Testis (tissue), 2 donors: ENCODE measurements around the gene CCN2.

Experiments used
- POLR2A ChIP-seq: fragments of 450-650 bp; IDR thresholded peaks from one replicate; pipeline ENCODE4 v1.6.1; 2017; ENCODE audit warnings: antibody characterized with exemption, mild to moderate bottlenecking, moderate library complexity
- TF ChIP-seq, protein P1 (sequence below), 3 experiments: fragments of 450-650 bp in 2 of 3; fragments of 200-600 bp in 1 of 3; sonication (generic) in 1 of 3; IDR thresholded peaks; one replicate each; pipeline ENCODE4 v1.5.1; 2016 to 2019; ENCODE audit warnings: antibody characterized with exemption in 3 of 3, mild to moderate bottlenecking in 2 of 3, moderate library complexity in 1 of 3

DNA sequence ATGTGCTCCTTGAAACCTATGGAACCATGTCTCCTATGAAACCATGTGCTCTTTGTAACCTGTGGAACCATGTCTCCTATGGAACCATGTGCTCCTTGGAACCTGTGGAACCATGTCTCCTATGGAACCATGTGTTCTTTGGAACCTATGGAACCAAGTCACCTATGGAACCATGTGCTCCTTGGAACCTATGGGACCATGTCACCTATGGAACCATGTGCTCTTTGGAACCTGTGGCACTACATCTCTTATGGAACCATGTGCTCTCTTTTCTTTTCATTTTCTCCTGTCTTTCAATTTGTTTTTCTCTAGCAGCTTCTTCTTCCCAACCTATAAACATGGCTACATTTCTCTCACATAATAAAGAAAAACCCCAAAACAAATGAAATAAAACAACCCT lies 11.9 kb upstream of the CCN2 start:
- TF ChIP-seq, protein P1, sequence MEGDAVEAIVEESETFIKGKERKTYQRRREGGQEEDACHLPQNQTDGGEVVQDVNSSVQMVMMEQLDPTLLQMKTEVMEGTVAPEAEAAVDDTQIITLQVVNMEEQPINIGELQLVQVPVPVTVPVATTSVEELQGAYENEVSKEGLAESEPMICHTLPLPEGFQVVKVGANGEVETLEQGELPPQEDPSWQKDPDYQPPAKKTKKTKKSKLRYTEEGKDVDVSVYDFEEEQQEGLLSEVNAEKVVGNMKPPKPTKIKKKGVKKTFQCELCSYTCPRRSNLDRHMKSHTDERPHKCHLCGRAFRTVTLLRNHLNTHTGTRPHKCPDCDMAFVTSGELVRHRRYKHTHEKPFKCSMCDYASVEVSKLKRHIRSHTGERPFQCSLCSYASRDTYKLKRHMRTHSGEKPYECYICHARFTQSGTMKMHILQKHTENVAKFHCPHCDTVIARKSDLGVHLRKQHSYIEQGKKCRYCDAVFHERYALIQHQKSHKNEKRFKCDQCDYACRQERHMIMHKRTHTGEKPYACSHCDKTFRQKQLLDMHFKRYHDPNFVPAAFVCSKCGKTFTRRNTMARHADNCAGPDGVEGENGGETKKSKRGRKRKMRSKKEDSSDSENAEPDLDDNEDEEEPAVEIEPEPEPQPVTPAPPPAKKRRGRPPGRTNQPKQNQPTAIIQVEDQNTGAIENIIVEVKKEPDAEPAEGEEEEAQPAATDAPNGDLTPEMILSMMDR (IDR thresholded peaks at IDR 0.05), result no peak
- no peak for TF ChIP-seq POLR2A
